ENCODE measurements around the gene AP3B1. TPM values are rescaled to one million over a fixed set of nuclear protein-coding genes. Genes with fewer than 3 reads are reported as not detected.
A peak's percentile ranks its signal among the peaks of the same experiment; 100 is the strongest.

Gene AP3B1, protein sequence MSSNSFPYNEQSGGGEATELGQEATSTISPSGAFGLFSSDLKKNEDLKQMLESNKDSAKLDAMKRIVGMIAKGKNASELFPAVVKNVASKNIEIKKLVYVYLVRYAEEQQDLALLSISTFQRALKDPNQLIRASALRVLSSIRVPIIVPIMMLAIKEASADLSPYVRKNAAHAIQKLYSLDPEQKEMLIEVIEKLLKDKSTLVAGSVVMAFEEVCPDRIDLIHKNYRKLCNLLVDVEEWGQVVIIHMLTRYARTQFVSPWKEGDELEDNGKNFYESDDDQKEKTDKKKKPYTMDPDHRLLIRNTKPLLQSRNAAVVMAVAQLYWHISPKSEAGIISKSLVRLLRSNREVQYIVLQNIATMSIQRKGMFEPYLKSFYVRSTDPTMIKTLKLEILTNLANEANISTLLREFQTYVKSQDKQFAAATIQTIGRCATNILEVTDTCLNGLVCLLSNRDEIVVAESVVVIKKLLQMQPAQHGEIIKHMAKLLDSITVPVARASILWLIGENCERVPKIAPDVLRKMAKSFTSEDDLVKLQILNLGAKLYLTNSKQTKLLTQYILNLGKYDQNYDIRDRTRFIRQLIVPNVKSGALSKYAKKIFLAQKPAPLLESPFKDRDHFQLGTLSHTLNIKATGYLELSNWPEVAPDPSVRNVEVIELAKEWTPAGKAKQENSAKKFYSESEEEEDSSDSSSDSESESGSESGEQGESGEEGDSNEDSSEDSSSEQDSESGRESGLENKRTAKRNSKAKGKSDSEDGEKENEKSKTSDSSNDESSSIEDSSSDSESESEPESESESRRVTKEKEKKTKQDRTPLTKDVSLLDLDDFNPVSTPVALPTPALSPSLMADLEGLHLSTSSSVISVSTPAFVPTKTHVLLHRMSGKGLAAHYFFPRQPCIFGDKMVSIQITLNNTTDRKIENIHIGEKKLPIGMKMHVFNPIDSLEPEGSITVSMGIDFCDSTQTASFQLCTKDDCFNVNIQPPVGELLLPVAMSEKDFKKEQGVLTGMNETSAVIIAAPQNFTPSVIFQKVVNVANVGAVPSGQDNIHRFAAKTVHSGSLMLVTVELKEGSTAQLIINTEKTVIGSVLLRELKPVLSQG
- 18.0 and 27.3 TPM in 2 replicates for polyA plus RNA-seq (2012; rRNA removed)
- polyA plus RNA-seq (2012; cell fraction: cytosol; rRNA removed) = 25.1 and 30.1 TPM in 2 replicates
- 10.2 and 27.8 TPM in 2 replicates for polyA plus RNA-seq (2012; cell fraction: nucleus; rRNA removed)

DNA sequence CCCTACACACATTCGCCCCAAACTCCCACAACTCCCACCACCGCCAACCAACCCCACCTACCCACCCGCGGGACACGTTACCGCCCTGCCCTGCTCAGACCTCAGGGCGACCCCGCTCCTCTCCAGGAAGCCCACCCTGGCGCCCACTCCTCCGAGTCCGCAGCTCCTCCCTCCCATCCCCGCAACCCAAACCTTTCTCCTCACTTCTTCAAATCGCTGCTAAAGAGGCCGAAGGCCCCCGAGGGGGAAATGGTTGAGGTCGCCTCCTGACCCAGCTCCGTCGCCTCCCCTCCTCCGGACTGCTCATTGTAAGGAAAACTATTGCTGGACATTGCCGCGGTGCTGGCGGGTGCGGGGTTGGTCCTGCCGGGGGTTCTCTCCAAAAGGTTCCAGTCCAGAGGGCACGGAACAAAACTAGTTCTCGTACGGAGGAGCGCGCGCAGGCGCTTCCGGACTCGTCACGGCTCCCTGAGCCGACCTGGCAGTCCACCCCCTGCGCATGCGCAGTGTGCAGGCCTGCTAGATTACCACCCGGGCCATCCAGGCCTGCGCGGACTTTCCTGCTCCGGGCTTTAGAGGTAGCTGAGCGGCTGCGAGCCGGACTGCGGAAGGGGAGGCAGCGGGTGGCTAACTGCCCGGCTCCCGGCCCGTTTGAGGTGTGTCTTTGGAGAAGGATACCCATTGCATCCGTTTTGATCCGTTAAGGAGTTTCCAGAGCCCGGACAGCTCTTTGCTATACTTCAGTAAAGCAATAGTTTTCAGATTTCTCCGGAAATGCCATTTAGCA, at the start of gene AP3B1:
AP3B1 (minus strand) TSS at position 451 of the 787 bp plus-strand sequence; CDS start at position 332, 119 bp downstream.
- H3K79me2 ChIP-seq (ENCODE audit: insufficient read depth) = peaks cover 51% of the 10 kb centered on the region
- peak within 1 kb of the TSS; percentile 92 for H3K4me2 ChIP-seq
- TF ChIP-seq FOXJ3 (CRISPR knock-in tag; IDR thresholded peaks at IDR 0.05) = 0 out of 2 replicates have a peak, but pooled peaks have one; percentile 13
- TF ChIP-seq, protein P1, sequence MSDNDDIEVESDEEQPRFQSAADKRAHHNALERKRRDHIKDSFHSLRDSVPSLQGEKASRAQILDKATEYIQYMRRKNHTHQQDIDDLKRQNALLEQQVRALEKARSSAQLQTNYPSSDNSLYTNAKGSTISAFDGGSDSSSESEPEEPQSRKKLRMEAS (IDR thresholded peaks at IDR 0.05; ENCODE audit: low read depth) = no peak; the same call in 1 of the 2 replicates
- TF ChIP-seq, protein P2, sequence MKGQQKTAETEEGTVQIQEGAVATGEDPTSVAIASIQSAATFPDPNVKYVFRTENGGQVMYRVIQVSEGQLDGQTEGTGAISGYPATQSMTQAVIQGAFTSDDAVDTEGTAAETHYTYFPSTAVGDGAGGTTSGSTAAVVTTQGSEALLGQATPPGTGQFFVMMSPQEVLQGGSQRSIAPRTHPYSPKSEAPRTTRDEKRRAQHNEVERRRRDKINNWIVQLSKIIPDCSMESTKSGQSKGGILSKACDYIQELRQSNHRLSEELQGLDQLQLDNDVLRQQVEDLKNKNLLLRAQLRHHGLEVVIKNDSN (IDR thresholded peaks at IDR 0.05; ENCODE audit: borderline replicate concordance, low read depth) = no peak
- 0 out of 2 replicates have a peak, but pooled peaks have one; percentile 19 for TF ChIP-seq IRF3 (IDR thresholded peaks at IDR 0.05; ENCODE audit: low read depth, low read length)
- TF ChIP-seq TAF1 (IDR thresholded peaks at IDR 0.05; ENCODE audit: borderline replicate concordance, low read depth, low read length) = peak; percentile 86
- TF ChIP-seq FOXM1 (IDR thresholded peaks at IDR 0.05; ENCODE audit: low read depth) = no peak
- 0 out of 2 replicates have a peak, but pooled peaks have one; percentile 34 for TF ChIP-seq RXRA (IDR thresholded peaks at IDR 0.05; ENCODE audit: borderline replicate concordance, low read depth)
- TF ChIP-seq CHD2 (IDR thresholded peaks at IDR 0.05; ENCODE audit: low read length, partially characterized antibody) = peak; percentile 76
- TF ChIP-seq GABPA (IDR thresholded peaks at IDR 0.05; ENCODE audit: low read depth) = peak; percentile 48
- TF ChIP-seq FOSL2 (IDR thresholded peaks at IDR 0.05; ENCODE audit: borderline replicate concordance, low read depth) = no peak
- TF ChIP-seq RCOR1 (IDR thresholded peaks at IDR 0.05; ENCODE audit: low read length) = peak; percentile 65
- peak; percentile 64 for TF ChIP-seq MXI1 (IDR thresholded peaks at IDR 0.05; ENCODE audit: low read depth, low read length)
- peak; percentile 20 for TF ChIP-seq TCF12 (IDR thresholded peaks at IDR 0.05)
- peak; percentile 64 for TF ChIP-seq JUND (IDR thresholded peaks at IDR 0.05)
- TF ChIP-seq GATA2 (CRISPR knock-in tag; IDR thresholded peaks at IDR 0.05) = no peak
- TF ChIP-seq ELF1 (IDR thresholded peaks at IDR 0.05) = peak; percentile 92
- peak; percentile 36; the same call in 1 of the 2 replicates for TF ChIP-seq YY1 (IDR thresholded peaks at IDR 0.05; ENCODE audit: low read depth)
- TF ChIP-seq NFIC (IDR thresholded peaks at IDR 0.05; ENCODE audit: borderline replicate concordance) = peak; percentile 16; the same call in 1 of the 2 replicates
- no peak for TF ChIP-seq CTCF (IDR thresholded peaks at IDR 0.05)
- TF ChIP-seq POLR2AphosphoS5 (IDR thresholded peaks at IDR 0.05; ENCODE audit: low read depth, low read length) = peak; percentile 88
- 0 out of 2 replicates have a peak, but pooled peaks have one; percentile 18 for TF ChIP-seq SMC3 (IDR thresholded peaks at IDR 0.05; ENCODE audit: low read depth, low read length)
- TF ChIP-seq NRF1 (IDR thresholded peaks at IDR 0.05; ENCODE audit: low read depth, low read length) = peak; percentile 97
- TF ChIP-seq EZH2phosphoT487 (IDR thresholded peaks at IDR 0.05; ENCODE audit: borderline replicate concordance, low read depth) = no peak
- TF ChIP-seq RFX5 (IDR thresholded peaks at IDR 0.05; ENCODE audit: low read length) = peak; percentile 56; the same call in 1 of the 2 replicates

More for the DNA sequence above, at the start of gene AP3B1:
- ChIA-PET CTCF (interaction anchor here (0.9 to 2.2 kb wide), 8 partner anchors 9 to 239 kb away, joined by 3 to 8 read pairs (median 5); partner anchors contain the start of gene SCAMP1), POLR2A (interaction anchor here (1.9 kb wide), 1 partner anchor 65 kb away, joined by 29 read pairs; the partner anchor contains the start of gene SCAMP1)
- H3K27ac ChIP-seq (ENCODE audit: low read depth in 2 of 2, low read length in 1 of 2) = peak within 1 kb of the TSS; percentile 86 to 87
- no peaks in the 10 kb centered on the region for H3K9me3 ChIP-seq
- H3K9ac ChIP-seq = peak within 1 kb of the TSS; percentile 100
- H3K27me3 ChIP-seq (ENCODE audit: insufficient read depth) = no peaks in the 10 kb centered on the region
- peak within 1 kb of the TSS; percentile 85 to 97 for H3K4me3 ChIP-seq (ENCODE audit: low read depth in 2 of 2, low read length in 1 of 2)
- peaks cover 7% of the 10 kb centered on the region for H4K20me1 ChIP-seq (ENCODE audit: insufficient read depth)
- DNase-seq = peak; percentile 96
- H3F3A ChIP-seq (replicated peaks; ENCODE audit: insufficient read depth) = peaks cover 22% of the 10 kb centered on the region
- H3K4me1 ChIP-seq (ENCODE audit: control insufficient read depth in 1 of 2, insufficient read depth in 2 of 2, low read depth in 1 of 2, low read length in 1 of 2) = peaks cover 4 to 6% of the 10 kb centered on the region in 2 experiments; a peak in 3 of 4 replicates
- WGBS (ENCODE audit: low lambda C conversion rate) = 3% methylated on average over 45 of the region's 53 CpGs
- no peaks in the 10 kb centered on the region for H3K9me2 ChIP-seq
- H2AFZ ChIP-seq (ENCODE audit: low read depth) = peak within 1 kb of the TSS; percentile 98
- H3K36me3 ChIP-seq (replicated peaks in 1 of 2; ENCODE audit: control insufficient read depth in 1 of 2, insufficient read depth in 2 of 2, low read length in 1 of 2) = peaks cover 0 to 8% of the 10 kb centered on the region in 2 experiments
